ENCODE results near the gene PEX14.
"Not testable (repeated sequence)": the region's sequence is repeated elsewhere in the genome, so short reads cannot be mapped to it uniquely, and the experiment has no call there.

PEX14 gene

GRCh38 chr1:10495952-10496351 lies 21.2 kb downstream of the PEX14 start:
- DNase-seq = peak in 2 of 5 experiments; percentile 43 to 54

- DNase-seq = peak in 1 of 5 experiments; percentile 61
Measured at GRCh38 chr1:10497109-10497508, 22.4 kb downstream of the PEX14 start.

- peak in 1 of 5 experiments; percentile 71 for DNase-seq
Measured at GRCh38 chr1:10498231-10498630, 23.5 kb downstream of the PEX14 start.

- peak in 1 of 5 experiments; percentile 73 for DNase-seq
Measured at GRCh38 chr1:10502206-10502605, 27.5 kb downstream of the PEX14 start.

- DNase-seq = no peak
Measured at GRCh38 chr1:10504249-10504648, 29.5 kb downstream of the PEX14 start.

GRCh38 chr1:10506046-10506676 lies 31.4 kb downstream of the PEX14 start:
- DNase-seq = not testable (repeated sequence)

- DNase-seq = no peak
Measured at GRCh38 chr1:10506677-10507047, 31.9 kb downstream of the PEX14 start.

- DNase-seq = peak in 3 of 5 experiments; percentile 37 to 85 (median 39)
Measured at GRCh38 chr1:10507111-10507879, 32.5 kb downstream of the PEX14 start.

- no peak for DNase-seq
Measured at GRCh38 chr1:10508511-10508951, 33.8 kb downstream of the PEX14 start.

GRCh38 chr1:10509809-10510509 lies 35.2 kb downstream of the PEX14 start:
- peak in 1 of 5 experiments; percentile 75 for DNase-seq

- peak in 4 of 5 experiments; percentile 68 to 99 (median 75) for DNase-seq
Measured at GRCh38 chr1:10510520-10511493, 36.1 kb downstream of the PEX14 start.

- peak in 1 of 5 experiments; percentile 34 for DNase-seq
Measured at GRCh38 chr1:10511494-10511885, 36.7 kb downstream of the PEX14 start.

- peak in 1 of 5 experiments; percentile 60 for DNase-seq
Measured at GRCh38 chr1:10513199-10513598, 38.4 kb downstream of the PEX14 start.

GRCh38 chr1:10514490-10515235 lies 39.9 kb downstream of the PEX14 start:
- peak in 1 of 5 experiments; percentile 57 for DNase-seq

- peak in 1 of 5 experiments; percentile 57 for DNase-seq
Measured at GRCh38 chr1:10515301-10515975, 40.7 kb downstream of the PEX14 start.

- DNase-seq = no peak
Measured at GRCh38 chr1:10515976-10516750, 41.4 kb downstream of the PEX14 start.

GRCh38 chr1:10516925-10517676 lies 42.4 kb downstream of the PEX14 start:
- no peak for DNase-seq

- DNase-seq = no peak
Measured at GRCh38 chr1:10517677-10517982, 42.9 kb downstream of the PEX14 start.

GRCh38 chr1:10519016-10519417 lies 44.3 kb downstream of the PEX14 start:
- no peak for DNase-seq

Measured in T-helper 2 cell (primary cell).